ENCODE measurements around the gene ERCC4. TPM values are rescaled to one million over a fixed set of nuclear protein-coding genes. Genes with fewer than 3 reads are reported as not detected.

The ERCC4 gene
- total and polyA plus RNA-seq, 2 of the 8 experiments (the other 6 are each of a cell fraction or from before 2014, with no cell fraction given), result 1.6 to 13.2 TPM

DNA sequence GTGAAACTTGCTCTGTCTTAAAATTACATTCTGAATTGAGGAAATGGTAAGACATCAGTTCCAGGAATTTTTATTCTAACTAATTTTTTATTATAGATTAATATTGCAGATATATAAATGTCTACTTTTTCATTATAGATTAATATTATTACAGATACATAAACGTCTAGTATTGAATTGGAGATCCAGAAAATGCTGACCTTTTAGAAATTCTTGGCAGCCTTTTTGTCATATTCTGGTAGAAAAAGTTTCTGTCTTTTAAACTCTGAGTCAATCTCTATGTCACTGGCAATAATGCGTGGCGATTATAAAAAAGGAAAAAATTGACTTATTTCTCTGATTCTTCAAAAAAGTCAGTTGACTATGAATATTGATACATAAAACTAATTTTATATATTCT, 8.7 kb downstream of the ERCC4 start:
- H2BK5ac ChIP-seq (ENCODE audit: low read depth, low read length), result no peak overlapping the region
- DNase-seq (ENCODE audit: low read depth in 1 of 2, low spot score in 2 of 2), result no peak
- no peak overlapping the region for H3K4ac ChIP-seq (replicated peaks; ENCODE audit: insufficient read length, low read depth, low read length)
- no peaks in the 10 kb centered on the region for H3K4me1 ChIP-seq (replicated peaks in 1 of 4; ENCODE audit: control insufficient read depth in 3 of 4, insufficient read depth in 4 of 4, low read length in 3 of 4)
- no peak overlapping the region for H3K27ac ChIP-seq (ENCODE audit: low read depth, low read length)
- no peak overlapping the region for H4K5ac ChIP-seq (ENCODE audit: insufficient read length, low read depth, low read length)
- ChIA-PET CTCF (ENCODE audit: partially characterized antibody) (interaction anchor here (1.1 kb wide), 1 partner anchor 9 kb away, joined by 7 read pairs; the partner anchor contains the start of gene ERCC4), POLR2A (ENCODE audit: partially characterized antibody) (interaction anchor here (1.4 kb wide), 1 partner anchor 12 kb away, joined by 4 read pairs; no protein-coding TSS in a partner anchor)
- no peak for FAIRE-seq
- H3K23ac ChIP-seq (ENCODE audit: insufficient read length), result no peak overlapping the region
- H3K4me3 ChIP-seq (ENCODE audit: extremely low read depth in 1 of 4, insufficient read depth in 2 of 4, low read depth in 3 of 4, low read length in 4 of 4), result no peak overlapping the region
- H4K8ac ChIP-seq (ENCODE audit: extremely low read depth, insufficient read depth, low read length), result no peak overlapping the region
- H4K20me1 ChIP-seq (replicated peaks in 1 of 2; ENCODE audit: control insufficient read depth in 1 of 2, insufficient read depth in 2 of 2, low read length in 2 of 2), result no peaks in the 10 kb centered on the region
- no peaks in the 10 kb centered on the region for H3K9me3 ChIP-seq (ENCODE audit: insufficient read depth in 2 of 2, low read depth in 1 of 2, low read length in 1 of 2)
- H3K4me2 ChIP-seq (ENCODE audit: insufficient read depth in 1 of 2, low read depth in 2 of 2, low read length in 2 of 2), result no peak overlapping the region
- H3K18ac ChIP-seq (ENCODE audit: extremely low read depth, low read length), result no peak overlapping the region
- H2AFZ ChIP-seq (ENCODE audit: low read length), result no peak overlapping the region
- no peak overlapping the region for H2BK15ac ChIP-seq (ENCODE audit: low read length)
- H3K9ac ChIP-seq (replicated peaks in 1 of 4; ENCODE audit: extremely low read depth in 1 of 4, low read depth in 3 of 4, low read length in 3 of 4), result no peak overlapping the region
- no peak overlapping the region for H2BK20ac ChIP-seq (ENCODE audit: low read length)
- H3K56ac ChIP-seq (replicated peaks; ENCODE audit: insufficient read length, low read depth, low read length), result no peak overlapping the region
- H3K27me3 ChIP-seq (replicated peaks in 1 of 4; ENCODE audit: control insufficient read depth in 3 of 4, extremely low read depth in 1 of 4, insufficient read depth in 3 of 4, low read length in 3 of 4), result no peaks in the 10 kb centered on the region
- peaks cover 0 to 3% (median 2%) of the 10 kb centered on the region in 4 experiments; a peak in 4 of 8 replicates for H3K36me3 ChIP-seq (ENCODE audit: control insufficient read depth in 2 of 4, insufficient read depth in 4 of 4, low read length in 3 of 4)
- no peak overlapping the region for H2BK120ac ChIP-seq (replicated peaks; ENCODE audit: low read depth, low read length)
- no peaks in the 10 kb centered on the region for H3K79me1 ChIP-seq (ENCODE audit: low read depth, low read length)
- no peak overlapping the region for H4K91ac ChIP-seq (replicated peaks; ENCODE audit: insufficient read length, low read length)
- no peak overlapping the region for H3K14ac ChIP-seq (ENCODE audit: insufficient read length)
- no peaks in the 10 kb centered on the region for H3K79me2 ChIP-seq (ENCODE audit: control insufficient read depth in 1 of 2, insufficient read depth in 2 of 2, low read length in 2 of 2)
- H3K23me2 ChIP-seq (ENCODE audit: low read depth, low read length), result no peaks in the 10 kb centered on the region
- no peak overlapping the region for H2AK5ac ChIP-seq (ENCODE audit: low read depth, low read length)
- H2BK12ac ChIP-seq (ENCODE audit: low read depth, low read length), result no peak overlapping the region
- 89% methylated on average over 3 of the region's 3 CpGs; no CpG with 5 or more reads in 1 of the 2 experiments for WGBS, 2 experiments (ENCODE audit: extremely low coverage in 1 of 2, insufficient coverage in 1 of 2, insufficient read length in 1 of 2, insufficient replicate concordance in 2 of 2, low coverage in 1 of 2, low lambda C conversion rate in 2 of 2, missing lambda C conversion rate in 1 of 2)
- no peak for TF ChIP-seq TCF12 (IDR thresholded peaks at IDR 0.05; ENCODE audit: low read depth, low read length)
- no peak for TF ChIP-seq POLR2A (IDR thresholded peaks at IDR 0.05; ENCODE audit: control extremely low read depth in 1 of 2, low read depth in 2 of 2, low read length in 2 of 2)
- no peak for TF ChIP-seq KDM4A (IDR thresholded peaks at IDR 0.05; ENCODE audit: low read depth, low read length, severe bottlenecking)
- no peak for TF ChIP-seq SUZ12 (IDR thresholded peaks at IDR 0.05; ENCODE audit: low read length)
- TF ChIP-seq, protein P1, sequence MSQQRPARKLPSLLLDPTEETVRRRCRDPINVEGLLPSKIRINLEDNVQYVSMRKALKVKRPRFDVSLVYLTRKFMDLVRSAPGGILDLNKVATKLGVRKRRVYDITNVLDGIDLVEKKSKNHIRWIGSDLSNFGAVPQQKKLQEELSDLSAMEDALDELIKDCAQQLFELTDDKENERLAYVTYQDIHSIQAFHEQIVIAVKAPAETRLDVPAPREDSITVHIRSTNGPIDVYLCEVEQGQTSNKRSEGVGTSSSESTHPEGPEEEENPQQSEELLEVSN (IDR thresholded peaks at IDR 0.05), result no peak
